Measurements from ENCODE around the gene LHFPL6. TPM values are rescaled to one million over a fixed set of nuclear protein-coding genes. Genes with fewer than 3 reads are reported as not detected.

Gene LHFPL6
- polyA plus RNA-seq, 2 of the 4 experiments (the other 2 are of a cell fraction) = 1.7 to 5.4 TPM

DNA sequence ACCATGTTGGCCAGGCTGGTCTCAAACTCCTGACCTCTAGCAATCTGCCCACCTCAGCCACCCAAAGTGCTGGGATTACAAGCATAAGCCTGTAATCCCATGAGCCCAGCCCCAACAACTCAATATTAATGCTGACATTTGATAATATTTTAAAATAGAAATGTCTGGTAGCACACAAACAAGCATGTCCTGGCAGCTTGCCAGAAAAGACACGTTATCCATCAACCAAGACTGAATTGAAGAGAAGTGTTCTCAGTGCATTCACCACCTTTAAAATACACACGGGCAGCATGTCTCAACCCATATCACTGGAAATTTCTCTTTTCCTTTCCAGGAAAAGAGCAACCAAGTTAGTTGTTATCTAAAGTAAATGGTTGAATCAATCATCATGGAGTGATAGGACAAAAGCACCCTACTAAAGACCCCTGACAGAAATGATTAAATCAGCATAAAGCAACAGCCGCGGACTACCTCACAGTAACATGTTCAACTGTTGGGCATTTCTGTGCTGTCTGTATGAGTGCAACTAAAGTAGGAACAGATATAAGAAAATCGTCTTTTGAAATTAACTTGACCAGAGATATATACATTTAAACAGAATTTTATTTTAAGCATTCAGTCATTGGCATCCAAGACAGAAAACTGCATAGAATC lies 25.0 kb downstream of the LHFPL6 start:
- TF ChIP-seq TP53 (CRISPR knock-in tag; IDR thresholded peaks at IDR 0.05) (no peak), POLR2A (IDR thresholded peaks at IDR 0.05; ENCODE audit: low read length) (no peak), BHLHE40 (IDR thresholded peaks at IDR 0.05; ENCODE audit: low read depth, low read length) (no peak), EHF (CRISPR knock-in tag; IDR thresholded peaks at IDR 0.05) (no peak), NR3C1 (IDR thresholded peaks at IDR 0.05) (no peak), GATA3 (IDR thresholded peaks at IDR 0.05; ENCODE audit: borderline replicate concordance) (no peak), KDM5A (IDR thresholded peaks at IDR 0.05) (no peak), ZSCAN20 (CRISPR knock-in tag; IDR thresholded peaks at IDR 0.05) (no peak), SMC3 (IDR thresholded peaks at IDR 0.05) (no peak)
- TF ChIP-seq, protein P1, sequence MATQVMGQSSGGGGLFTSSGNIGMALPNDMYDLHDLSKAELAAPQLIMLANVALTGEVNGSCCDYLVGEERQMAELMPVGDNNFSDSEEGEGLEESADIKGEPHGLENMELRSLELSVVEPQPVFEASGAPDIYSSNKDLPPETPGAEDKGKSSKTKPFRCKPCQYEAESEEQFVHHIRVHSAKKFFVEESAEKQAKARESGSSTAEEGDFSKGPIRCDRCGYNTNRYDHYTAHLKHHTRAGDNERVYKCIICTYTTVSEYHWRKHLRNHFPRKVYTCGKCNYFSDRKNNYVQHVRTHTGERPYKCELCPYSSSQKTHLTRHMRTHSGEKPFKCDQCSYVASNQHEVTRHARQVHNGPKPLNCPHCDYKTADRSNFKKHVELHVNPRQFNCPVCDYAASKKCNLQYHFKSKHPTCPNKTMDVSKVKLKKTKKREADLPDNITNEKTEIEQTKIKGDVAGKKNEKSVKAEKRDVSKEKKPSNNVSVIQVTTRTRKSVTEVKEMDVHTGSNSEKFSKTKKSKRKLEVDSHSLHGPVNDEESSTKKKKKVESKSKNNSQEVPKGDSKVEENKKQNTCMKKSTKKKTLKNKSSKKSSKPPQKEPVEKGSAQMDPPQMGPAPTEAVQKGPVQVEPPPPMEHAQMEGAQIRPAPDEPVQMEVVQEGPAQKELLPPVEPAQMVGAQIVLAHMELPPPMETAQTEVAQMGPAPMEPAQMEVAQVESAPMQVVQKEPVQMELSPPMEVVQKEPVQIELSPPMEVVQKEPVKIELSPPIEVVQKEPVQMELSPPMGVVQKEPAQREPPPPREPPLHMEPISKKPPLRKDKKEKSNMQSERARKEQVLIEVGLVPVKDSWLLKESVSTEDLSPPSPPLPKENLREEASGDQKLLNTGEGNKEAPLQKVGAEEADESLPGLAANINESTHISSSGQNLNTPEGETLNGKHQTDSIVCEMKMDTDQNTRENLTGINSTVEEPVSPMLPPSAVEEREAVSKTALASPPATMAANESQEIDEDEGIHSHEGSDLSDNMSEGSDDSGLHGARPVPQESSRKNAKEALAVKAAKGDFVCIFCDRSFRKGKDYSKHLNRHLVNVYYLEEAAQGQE (IDR thresholded peaks at IDR 0.05) = no peak
- no peaks in the 10 kb centered on the region for H3K9me3 ChIP-seq
- no peak overlapping the region for H3K4me2 ChIP-seq
- DNase-seq (ENCODE audit: low read depth in 1 of 2, low spot score in 1 of 2) (no peak), ATAC-seq (no peak), FAIRE-seq (no peak)
- POLR2A ChIA-PET = no interaction called here
- H3K4me1 ChIP-seq = no peaks in the 10 kb centered on the region
- no peak overlapping the region for H3K27ac ChIP-seq
- WGBS (ENCODE audit: missing lambda C conversion rate) = 78% methylated on average over 5 of the region's 5 CpGs
- no peak overlapping the region for H3K4me3 ChIP-seq
- CTCF ChIA-PET = no interaction called here

DNA sequence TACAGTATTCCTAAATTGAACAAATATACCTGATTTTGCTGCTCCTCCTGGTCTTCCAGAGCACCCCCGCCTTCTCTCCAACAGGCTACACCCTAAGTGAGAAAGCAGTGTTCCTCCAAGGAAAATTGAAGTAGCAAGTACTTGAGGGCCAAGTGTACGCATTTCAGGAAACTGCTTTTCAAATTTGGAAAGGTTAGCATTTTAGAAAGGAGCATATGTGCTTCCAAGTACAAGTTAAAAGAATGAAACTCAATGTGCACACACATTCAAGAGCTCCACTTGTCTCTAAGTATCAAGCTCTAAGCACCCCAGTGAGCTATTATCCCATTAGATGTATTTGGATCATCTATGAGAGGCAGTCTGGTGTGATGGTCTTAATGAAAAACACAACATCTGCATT lies 25.8 kb downstream of the LHFPL6 start:
- Histone ChIP-seq H3K4me3 (no peak overlapping the region), H3K9me3 (no peaks in the 10 kb centered on the region), H3K4me2 (no peak overlapping the region), H3K4me1 (no peaks in the 10 kb centered on the region), H3K27ac (no peak overlapping the region)
- TF ChIP-seq CHD4 (IDR thresholded peaks at IDR 0.05; ENCODE audit: borderline replicate concordance) (no peak), POLR2AphosphoS2 (conservative IDR thresholded peaks at IDR 0.05; ENCODE audit: low read length) (no peak), HEYL (CRISPR knock-in tag; IDR thresholded peaks at IDR 0.05) (no peak), TP53 (CRISPR knock-in tag; IDR thresholded peaks at IDR 0.05) (no peak), CEBPB (IDR thresholded peaks at IDR 0.05) (no peak), NPAS2 (CRISPR knock-in tag; IDR thresholded peaks at IDR 0.05; ENCODE audit: borderline replicate concordance) (no peak), JUNB (IDR thresholded peaks at IDR 0.05) (no peak), HOXB13 (CRISPR knock-in tag; IDR thresholded peaks at IDR 0.05; ENCODE audit: low read depth) (no peak), BHLHE40 (IDR thresholded peaks at IDR 0.05; ENCODE audit: low read depth, low read length) (no peak), NFE2L2 (conservative IDR thresholded peaks at IDR 0.05; ENCODE audit: low read length) (no peak), RNF2 (IDR thresholded peaks at IDR 0.05; ENCODE audit: borderline replicate concordance, low read depth) (no peak), HOXB5 (CRISPR knock-in tag; IDR thresholded peaks at IDR 0.05) (no peak), PHF8 (IDR thresholded peaks at IDR 0.05; ENCODE audit: borderline replicate concordance, low read depth) (no peak)
- TF ChIP-seq, protein P2, sequence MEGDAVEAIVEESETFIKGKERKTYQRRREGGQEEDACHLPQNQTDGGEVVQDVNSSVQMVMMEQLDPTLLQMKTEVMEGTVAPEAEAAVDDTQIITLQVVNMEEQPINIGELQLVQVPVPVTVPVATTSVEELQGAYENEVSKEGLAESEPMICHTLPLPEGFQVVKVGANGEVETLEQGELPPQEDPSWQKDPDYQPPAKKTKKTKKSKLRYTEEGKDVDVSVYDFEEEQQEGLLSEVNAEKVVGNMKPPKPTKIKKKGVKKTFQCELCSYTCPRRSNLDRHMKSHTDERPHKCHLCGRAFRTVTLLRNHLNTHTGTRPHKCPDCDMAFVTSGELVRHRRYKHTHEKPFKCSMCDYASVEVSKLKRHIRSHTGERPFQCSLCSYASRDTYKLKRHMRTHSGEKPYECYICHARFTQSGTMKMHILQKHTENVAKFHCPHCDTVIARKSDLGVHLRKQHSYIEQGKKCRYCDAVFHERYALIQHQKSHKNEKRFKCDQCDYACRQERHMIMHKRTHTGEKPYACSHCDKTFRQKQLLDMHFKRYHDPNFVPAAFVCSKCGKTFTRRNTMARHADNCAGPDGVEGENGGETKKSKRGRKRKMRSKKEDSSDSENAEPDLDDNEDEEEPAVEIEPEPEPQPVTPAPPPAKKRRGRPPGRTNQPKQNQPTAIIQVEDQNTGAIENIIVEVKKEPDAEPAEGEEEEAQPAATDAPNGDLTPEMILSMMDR (IDR thresholded peaks at IDR 0.05) = no peak
- TF ChIP-seq, protein P1 (IDR thresholded peaks at IDR 0.05) = no peak
- TF ChIP-seq, protein P3, sequence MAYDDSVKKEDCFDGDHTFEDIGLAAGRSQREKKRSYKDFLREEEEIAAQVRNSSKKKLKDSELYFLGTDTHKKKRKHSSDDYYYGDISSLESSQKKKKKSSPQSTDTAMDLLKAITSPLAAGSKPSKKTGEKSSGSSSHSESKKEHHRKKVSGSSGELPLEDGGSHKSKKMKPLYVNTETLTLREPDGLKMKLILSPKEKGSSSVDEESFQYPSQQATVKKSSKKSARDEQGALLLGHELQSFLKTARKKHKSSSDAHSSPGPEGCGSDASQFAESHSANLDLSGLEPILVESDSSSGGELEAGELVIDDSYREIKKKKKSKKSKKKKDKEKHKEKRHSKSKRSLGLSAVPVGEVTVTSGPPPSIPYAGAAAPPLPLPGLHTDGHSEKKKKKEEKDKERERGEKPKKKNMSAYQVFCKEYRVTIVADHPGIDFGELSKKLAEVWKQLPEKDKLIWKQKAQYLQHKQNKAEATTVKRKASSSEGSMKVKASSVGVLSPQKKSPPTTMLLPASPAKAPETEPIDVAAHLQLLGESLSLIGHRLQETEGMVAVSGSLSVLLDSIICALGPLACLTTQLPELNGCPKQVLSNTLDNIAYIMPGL (CRISPR knock-in tag; IDR thresholded peaks at IDR 0.05; ENCODE audit: borderline replicate concordance) = no peak
- POLR2A ChIA-PET = no interaction called here
- ATAC-seq (no peak), FAIRE-seq (no peak), DNase-seq (ENCODE audit: low read depth in 1 of 2, low spot score in 1 of 2) (no peak)
- CTCF ChIA-PET = no interaction called here
- WGBS (ENCODE audit: missing lambda C conversion rate) = 73% methylated on average over 2 of the region's 2 CpGs
